K562 (cell line): ENCODE data around the gene HUNK. TPM values are rescaled to one million over a fixed set of nuclear protein-coding genes. Genes with fewer than 3 reads are reported as not detected.
"Not testable (repeated sequence)": the region's sequence is repeated elsewhere in the genome, so short reads cannot be mapped to it uniquely, and the experiment has no call there.

Source experiments
- ATAC-seq: fragments of 200-7000 bp; cut with Tn5 transposase; 3 replicates; pipeline ENCODE4 v1.9.1; 2020; ENCODE audit warnings: moderate library complexity
- BruUV-seq: library from RNA; stranded (reverse); fragments of 400-500 nt; replicated peaks from 2 replicates; lab custom pipeline; 2021; lab: Mats Ljungman, UMichigan
- CTCF ChIA-PET: fragments of 300-600 bp; formaldehyde crosslinking; extraction: SDS; loops from one replicate; lab custom pipeline; 2021; ENCODE audit warnings: low intra/inter-chr PET ratio; lab: Yijun Ruan, JAX
- POLR2A ChIA-PET: fragments of 300-600, 350-650 bp; sonication (Branson Sonifier 250); formaldehyde crosslinking; extraction: SDS; loops from one replicate; lab custom pipeline; 2021; ENCODE audit warnings: antibody characterized with exemption, inconsistent platforms; lab: Yijun Ruan, JAX
- DNase-seq, 4 experiments: peaks; one replicate each; pipeline versions ENCODE4 v3.0.0 to v3.0.0-alpha.2; 2011 to 2018; ENCODE audit warnings: low spot score in 3 of 4, mixed read lengths in 3 of 4; ENCODE audit errors: extremely low read depth in 1 of 4
- FAIRE-seq: peaks from 2 replicates; lab custom pipeline; 2011; peaks lifted over from hg19 to GRCh38; lab: Jason Lieb, UNC
- H2AFZ ChIP-seq: 2 replicates; pipeline ENCODE4 v1.6.0; 2011; ENCODE audit warnings: low read depth, low read length, control low read depth, inconsistent platforms
- H3K27ac ChIP-seq: fragments of 200-600 bp; 3 replicates; pipeline ENCODE4 v1.8.0; 2011; ENCODE audit warnings: low read depth, mild to moderate bottlenecking, control low read depth, inconsistent platforms, low read length, moderate library complexity, mixed read lengths; ENCODE audit errors: extremely low read depth
- H3K27me3 ChIP-seq, 2 experiments: fragments of 300-600 bp in 1 of 2; 2 replicates in 1 of 2; 3 replicates in 1 of 2; pipeline versions ENCODE4 v1.6.0 to v1.8.0; 2011; ENCODE audit warnings: inconsistent platforms in 2 of 2, low read length in 2 of 2, mild to moderate bottlenecking in 1 of 2, mixed read lengths in 1 of 2, moderate library complexity in 1 of 2; ENCODE audit not compliant: control insufficient read depth in 2 of 2, insufficient read depth in 2 of 2
- H3K36me3 ChIP-seq: fragments of 300-600 bp; 3 replicates; pipeline ENCODE4 v1.8.0; 2011; ENCODE audit warnings: mild to moderate bottlenecking, low read length, inconsistent platforms; ENCODE audit not compliant: control insufficient read depth, insufficient read depth
- H3K4me1 ChIP-seq, 2 experiments: fragments of 200-600 bp in 1 of 2; replicated peaks in 1 of 2; 2 replicates in 1 of 2; 3 replicates in 1 of 2; pipeline versions ENCODE4 v1.5.1 to v1.8.0; 2011; ENCODE audit warnings: inconsistent platforms in 2 of 2, low read length in 2 of 2, mild to moderate bottlenecking in 1 of 2, mixed read lengths in 1 of 2, moderate library complexity in 1 of 2; ENCODE audit not compliant: control insufficient read depth in 2 of 2, insufficient read depth in 2 of 2
- H3K4me2 ChIP-seq: 2 replicates; pipeline ENCODE4 v1.6.1; 2011; ENCODE audit warnings: low read length, control low read depth, inconsistent platforms, mixed read lengths; ENCODE audit not compliant: insufficient read depth
- H3K4me3 ChIP-seq: fragments of 200-600 bp; sonication (generic), shearing (Covaris generic); 2 replicates; pipeline ENCODE4 v1.5.1; 2016; ENCODE audit warnings: control low read depth, inconsistent platforms
- H3K79me2 ChIP-seq: fragments of 200-600 bp; 3 replicates; pipeline ENCODE4 v1.8.0; 2011; ENCODE audit warnings: low read length, inconsistent platforms; ENCODE audit not compliant: control insufficient read depth, insufficient read depth
- H3K9ac ChIP-seq, 2 experiments: 2 replicates each; pipeline versions ENCODE4 v1.6.0 to v1.6.1; 2011; ENCODE audit warnings: low read depth in 2 of 2, low read length in 2 of 2, control low read depth in 1 of 2, inconsistent platforms in 1 of 2, mild to moderate bottlenecking in 1 of 2, mixed read lengths in 1 of 2; ENCODE audit not compliant: insufficient read depth in 1 of 2
- H3K9me1 ChIP-seq: one replicate; pipeline ENCODE4 v1.6.0; 2011; ENCODE audit warnings: inconsistent platforms, mild to moderate bottlenecking, low read length, moderate library complexity; ENCODE audit not compliant: control insufficient read depth, insufficient read depth
- H3K9me3 ChIP-seq: replicated peaks from 2 replicates; pipeline ENCODE4 v1.5.1; 2011; ENCODE audit warnings: low read depth, low read length, inconsistent platforms; ENCODE audit not compliant: control insufficient read depth, insufficient read depth
- H4K20me1 ChIP-seq: replicated peaks from 2 replicates; pipeline ENCODE4 v1.6.1; 2011; ENCODE audit warnings: low read length, inconsistent platforms, mixed read lengths; ENCODE audit not compliant: control insufficient read depth, insufficient read depth
- CBX8 ChIP-seq: fragments of 200-600 bp; sonication (generic); IDR thresholded peaks from 2 replicates; pipeline ENCODE4 v1.6.1; 2012; ENCODE audit warnings: borderline replicate concordance, mixed run types, low read depth, mild to moderate bottlenecking, moderate library complexity, mixed read lengths, low read length, control low read depth, inconsistent platforms; ENCODE audit not compliant: poor library complexity, severe bottlenecking; ENCODE audit errors: extremely low read depth
- FOXJ3 ChIP-seq: sonication (generic); formaldehyde crosslinking; IDR thresholded peaks from 2 replicates; pipeline ENCODE4 v1.4.0; 2020; ENCODE audit warnings: mild to moderate bottlenecking, missing genetic modification reagents
- FOXO4 ChIP-seq: fragments of 450-650 bp; formaldehyde crosslinking; IDR thresholded peaks from 2 replicates; pipeline ENCODE4 v1.4.0; 2020; ENCODE audit warnings: mild to moderate bottlenecking, moderate library complexity
- TAF15 ChIP-seq: fragments of 200-400 bp; formaldehyde crosslinking; IDR thresholded peaks from 2 replicates; pipeline ENCODE4 v1.6.1; 2017; ENCODE audit warnings: mild to moderate bottlenecking, low read depth, low read length, moderate library complexity
- ZNF274 ChIP-seq: IDR thresholded peaks from 2 replicates; pipeline ENCODE4 v1.6.1; 2011; ENCODE audit warnings: low read depth, mild to moderate bottlenecking, low read length, moderate library complexity, borderline replicate concordance
- WGBS: fragments of 100-300 bp; shearing (Covaris generic); methylation state at CpG from one replicate; pipeline ENCODE4 v1.1.6; 2016; ENCODE audit warnings: low coverage, mixed read lengths; ENCODE audit not compliant: insufficient coverage; ENCODE audit errors: missing lambda C conversion rate; 5-methylcytosine and 5-hydroxymethylcytosine counted together
- in situ Hi-C: fragments of 300-500 bp; cut with MboI; formaldehyde crosslinking; loops from 4 replicates; pipeline ENCODE4 v1.15.0; 2018; ENCODE audit warnings: inconsistent platforms, mixed read lengths
- intact Hi-C: fragments of 100-400 bp; cut with micrococcal nuclease; formaldehyde crosslinking; loops from 2 replicates; pipeline ENCODE4 v1.14.2; 2022
- polyA plus RNA-seq, 8 experiments: library from polyadenylated mRNA; depleted of rRNA in 4 of 8; stranded (reverse) in 5 of 8; unstranded in 3 of 8; fragments of >200 nt; fragmentation: Nextera tagmentation in 2 of 8; fragmentation: Illumina TruSeq in 1 of 8; extraction: Ambion mirVana in 2 of 8; extraction: Trizol in 1 of 8; gene quantifications; 2 replicates each; pipeline versions ENCODE4 v1.2.1 to v1.2.3, GENCODE V29; 2011 to 2014; ENCODE audit warnings: inconsistent platforms in 1 of 8, missing spikeins in 1 of 8
- total RNA-seq, 7 experiments: library from RNA; depleted of rRNA in 6 of 7; stranded (reverse); fragments of >200 nt in 6 of 7; fragmentation: Illumina TruSeq in 2 of 7; extraction: Trizol in 2 of 7; gene quantifications; 2 replicates each; pipeline versions ENCODE4 v1.2.1 to v1.2.3, GENCODE V29; 2011 to 2021; ENCODE audit warnings: low replicate concordance in 1 of 7

The HUNK gene
- total and polyA plus RNA-seq, 9 of the 15 experiments (the other 6 are each of a cell fraction or from before 2014, with no cell fraction given), result not detected

GRCh38 chr21:31857096-31857495 lies 15.7 kb upstream of the HUNK start:
- in situ Hi-C loops, result no loop called here
- Histone ChIP-seq H3K9ac (no peak overlapping the region), H3K79me2 (no peaks in the 10 kb centered on the region), H3K27me3 (peaks cover 2 to 4% of the 10 kb centered on the region in 2 experiments; a peak in 1 of 5 replicates), H3K9me3 (no peaks in the 10 kb centered on the region), H3K27ac (no peak overlapping the region), H3K4me1 (no peaks in the 10 kb centered on the region), H4K20me1 (no peaks in the 10 kb centered on the region), H3K4me2 (no peak overlapping the region), H3K9me1 (no peaks in the 10 kb centered on the region), H3K36me3 (no peaks in the 10 kb centered on the region), H2AFZ (no peak overlapping the region), H3K4me3 (no peak overlapping the region)
- no peak for TF ChIP-seq ZNF274
- TF ChIP-seq CBX8, result no peak
- TF ChIP-seq FOXO4 (CRISPR knock-in tag), result no peak
- no peak for TF ChIP-seq FOXJ3 (CRISPR knock-in tag)
- no peak for TF ChIP-seq TAF15
- ATAC-seq (no peak), FAIRE-seq (no peak), DNase-seq (no peak)
- intact Hi-C loops, result loop anchor here (10.0 kb wide), 1 partner anchor 72 kb away; no protein-coding TSS in a partner anchor
- WGBS, result 0% methylated on average over 7 of the region's 7 CpGs
- no TSS peak for BruUV-seq
- ChIA-PET CTCF (no interaction called here), POLR2A (interaction anchor here (0.5 to 1.3 kb wide), 2 partner anchors 9 to 16 kb away, joined by 3 read pairs; no protein-coding TSS in a partner anchor)

GRCh38 chr21:31857631-31858030 lies 15.2 kb upstream of the HUNK start:
- H3K9ac ChIP-seq, H3K27ac ChIP-seq, BruUV-seq, H4K20me1 ChIP-seq, FAIRE-seq, H3K79me2 ChIP-seq, H3K9me3 ChIP-seq, in situ Hi-C loops, H3K36me3 ChIP-seq, H3K9me1 ChIP-seq, H3K27me3 ChIP-seq, H3K4me2 ChIP-seq, H3K4me3 ChIP-seq, DNase-seq, ATAC-seq, H3K4me1 ChIP-seq, H2AFZ ChIP-seq: not testable (repeated sequence)
- intact Hi-C loops, result loop anchor here (10.0 kb wide), 1 partner anchor 73 kb away; no protein-coding TSS in a partner anchor
- 34% methylated on average over 4 of the region's 7 CpGs for WGBS
- ChIA-PET CTCF (interaction anchor here (0.6 kb wide), 1 partner anchor 395 kb away, joined by 3 read pairs; no protein-coding TSS in a partner anchor), POLR2A (interaction anchor here (0.5 to 1.3 kb wide), 3 partner anchors 9 to 530 kb away, joined by 3 read pairs; no protein-coding TSS in a partner anchor)
